Measurements from ENCODE around the gene ANKRD24.

DNA sequence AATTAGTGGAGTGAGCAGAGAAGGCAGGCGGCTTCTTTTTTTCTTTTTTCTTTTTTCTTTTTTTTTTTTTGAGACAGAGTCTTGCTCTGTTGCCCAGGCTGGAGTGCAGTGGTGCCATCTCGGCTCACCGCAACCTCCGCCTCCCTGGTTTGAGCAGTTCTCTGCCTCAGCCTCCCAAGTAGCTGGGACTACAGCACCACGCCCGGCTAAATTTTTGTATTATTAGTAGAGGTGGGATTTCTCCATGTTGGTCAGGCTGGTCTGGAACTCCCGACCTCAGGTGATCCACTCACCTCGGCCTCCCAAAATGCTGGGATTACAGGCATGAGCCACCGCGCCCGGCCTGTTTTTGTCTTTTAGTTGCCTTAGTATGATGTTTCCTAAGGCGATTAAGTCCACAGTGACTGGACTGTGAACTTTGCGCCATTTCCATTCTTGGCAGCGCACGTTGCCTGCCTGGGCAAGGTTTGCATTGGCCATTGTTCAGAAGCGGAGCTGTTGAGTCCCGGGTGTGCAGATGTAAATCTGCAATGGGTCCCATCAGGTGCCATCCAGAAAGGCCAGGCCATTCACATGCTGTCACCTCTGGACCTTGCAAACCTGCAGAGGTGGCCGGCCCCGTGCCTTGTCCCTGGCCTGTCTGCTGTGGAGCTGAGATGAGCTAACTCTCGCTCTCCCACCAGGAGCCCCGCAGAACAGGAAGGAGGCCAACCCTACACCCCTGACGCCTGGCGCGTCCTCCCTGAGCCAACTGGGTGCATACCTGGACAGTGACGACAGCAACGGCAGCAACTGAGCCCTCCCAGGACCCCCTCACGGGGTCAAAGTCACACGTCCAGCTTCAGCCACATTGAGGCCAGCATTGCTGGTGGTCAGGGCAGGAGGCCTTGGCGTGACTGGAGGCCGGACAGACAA, 85.7 kb downstream of the ANKRD24 start:
- TF ChIP-seq, protein P1, sequence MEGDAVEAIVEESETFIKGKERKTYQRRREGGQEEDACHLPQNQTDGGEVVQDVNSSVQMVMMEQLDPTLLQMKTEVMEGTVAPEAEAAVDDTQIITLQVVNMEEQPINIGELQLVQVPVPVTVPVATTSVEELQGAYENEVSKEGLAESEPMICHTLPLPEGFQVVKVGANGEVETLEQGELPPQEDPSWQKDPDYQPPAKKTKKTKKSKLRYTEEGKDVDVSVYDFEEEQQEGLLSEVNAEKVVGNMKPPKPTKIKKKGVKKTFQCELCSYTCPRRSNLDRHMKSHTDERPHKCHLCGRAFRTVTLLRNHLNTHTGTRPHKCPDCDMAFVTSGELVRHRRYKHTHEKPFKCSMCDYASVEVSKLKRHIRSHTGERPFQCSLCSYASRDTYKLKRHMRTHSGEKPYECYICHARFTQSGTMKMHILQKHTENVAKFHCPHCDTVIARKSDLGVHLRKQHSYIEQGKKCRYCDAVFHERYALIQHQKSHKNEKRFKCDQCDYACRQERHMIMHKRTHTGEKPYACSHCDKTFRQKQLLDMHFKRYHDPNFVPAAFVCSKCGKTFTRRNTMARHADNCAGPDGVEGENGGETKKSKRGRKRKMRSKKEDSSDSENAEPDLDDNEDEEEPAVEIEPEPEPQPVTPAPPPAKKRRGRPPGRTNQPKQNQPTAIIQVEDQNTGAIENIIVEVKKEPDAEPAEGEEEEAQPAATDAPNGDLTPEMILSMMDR (conservative IDR thresholded peaks at IDR 0.05; ENCODE audit: low read length), result peak; percentile 1; the same call in 1 of the 2 replicates
- no peak for TF ChIP-seq EZH2phosphoT487 (IDR thresholded peaks at IDR 0.05; ENCODE audit: borderline replicate concordance, low read depth, low read length)

All from OCI-LY7 (cell line).